IPS DF 19.7 (cell line): ENCODE data around the gene KCTD11.

Experiments used
- DNase-seq: peaks from one replicate; pipeline ENCODE4 v3.0.0-alpha.2; 2013; ENCODE audit warnings: low read depth, low spot score

KCTD11 gene

DNA sequence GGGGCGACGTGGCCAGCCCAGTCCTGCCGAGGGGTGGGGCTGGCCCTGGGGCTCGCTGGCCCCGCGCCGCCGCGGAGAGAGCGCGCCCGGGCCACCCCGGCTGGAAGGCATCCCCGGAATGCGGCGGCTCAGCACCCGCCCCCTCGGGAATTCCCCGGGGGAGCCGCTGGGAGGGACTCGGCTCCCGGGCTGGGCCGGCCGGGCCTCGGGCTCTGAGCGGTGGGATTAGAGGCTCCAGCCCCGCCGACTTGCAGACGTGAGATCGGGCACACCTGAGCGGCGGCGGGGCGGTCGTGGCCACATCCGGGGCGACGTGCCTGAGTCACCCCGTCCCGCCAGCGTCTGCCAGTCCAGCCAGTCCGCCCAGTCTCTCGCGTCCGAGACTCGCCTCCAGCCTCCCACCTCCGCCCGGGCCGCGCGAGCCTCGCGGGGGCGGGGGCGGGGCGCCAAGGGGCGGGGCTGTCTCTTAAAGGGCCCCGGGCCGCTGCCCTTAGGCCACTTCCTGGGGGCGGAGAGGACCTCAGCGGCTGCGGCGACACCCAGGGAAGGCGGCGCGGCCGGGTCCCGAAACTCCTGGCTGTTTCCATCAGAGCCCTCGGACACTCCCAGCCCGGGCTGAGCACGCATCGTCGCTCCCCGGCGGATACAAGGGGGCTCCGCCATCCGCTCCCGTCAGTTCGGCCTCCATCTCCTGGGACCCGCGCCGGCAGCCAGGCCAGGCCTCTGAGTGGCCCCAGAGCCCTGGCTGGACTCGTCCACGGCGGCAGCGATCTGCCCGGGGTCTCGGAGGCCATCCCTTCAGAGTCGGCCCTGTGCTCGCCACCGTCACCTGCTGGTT is at the start of gene KCTD11:
Gene KCTD11 (plus strand): TSS at position 498 of the 838 bp plus-strand sequence.
- no peak for DNase-seq

DNA sequence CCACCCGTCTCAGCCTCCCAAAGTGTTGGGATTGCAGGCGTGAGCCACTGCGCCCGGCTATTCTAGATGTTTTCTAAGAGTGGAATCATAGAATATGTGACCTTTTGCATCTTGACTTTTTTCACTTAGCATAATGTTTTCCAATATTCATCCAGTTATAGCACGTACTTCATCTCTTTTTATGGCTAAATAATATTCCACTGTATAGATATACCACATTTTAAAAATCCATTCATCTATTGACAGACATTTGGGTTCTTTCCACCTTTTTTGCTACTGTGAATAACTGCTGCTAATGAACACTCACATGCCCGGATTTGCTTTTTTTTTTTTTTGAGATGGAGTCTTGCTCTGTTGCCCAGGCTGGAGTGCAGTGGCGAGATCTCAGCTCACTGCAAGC is 47.8 kb upstream of the KCTD11 start:
- no peak for DNase-seq

DNA sequence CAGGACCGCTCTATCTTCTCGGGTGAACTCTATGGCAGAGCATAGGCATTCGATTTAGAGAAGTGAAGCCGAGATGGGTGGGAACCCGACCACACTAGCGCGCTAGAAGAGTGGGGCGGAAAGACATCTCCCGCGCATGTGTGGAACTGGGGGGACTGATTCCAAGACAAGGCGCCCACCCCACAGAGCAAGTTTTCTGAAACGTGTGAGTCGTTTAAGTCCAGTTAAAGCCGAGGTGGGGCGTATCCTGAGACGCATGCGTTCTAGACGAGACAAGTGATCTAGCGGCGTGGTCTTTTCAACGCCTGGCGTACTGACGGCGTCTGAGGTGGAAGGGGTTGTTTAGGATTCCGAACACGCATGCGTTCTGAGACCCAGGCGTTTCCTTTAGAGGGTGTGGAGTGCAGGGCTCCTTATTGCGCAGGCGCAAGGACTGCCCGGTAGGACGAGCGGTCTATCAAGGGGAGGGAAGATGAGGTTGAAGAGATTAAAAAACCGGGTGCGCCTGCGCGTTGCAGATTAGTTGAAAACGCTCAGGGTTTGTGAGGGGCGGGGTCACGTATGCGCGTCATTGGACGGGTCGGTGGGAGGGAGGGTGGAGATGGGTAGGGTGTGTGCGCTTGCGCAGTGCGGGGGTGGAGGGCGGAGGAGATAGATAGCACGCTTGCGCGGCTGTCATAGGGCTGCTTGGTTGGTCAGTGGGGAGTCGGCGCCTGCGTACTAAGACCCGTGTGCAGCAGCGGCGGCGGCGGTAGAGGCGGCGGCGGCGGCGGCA is 44.9 kb upstream of the KCTD11 start, which contains the start of gene EIF5A:
Gene EIF5A (plus strand): TSS at position 718 of the 775 bp plus-strand sequence. CDS start 2,008 bp downstream, outside the sequence.
- peak; percentile 98 for DNase-seq

DNA sequence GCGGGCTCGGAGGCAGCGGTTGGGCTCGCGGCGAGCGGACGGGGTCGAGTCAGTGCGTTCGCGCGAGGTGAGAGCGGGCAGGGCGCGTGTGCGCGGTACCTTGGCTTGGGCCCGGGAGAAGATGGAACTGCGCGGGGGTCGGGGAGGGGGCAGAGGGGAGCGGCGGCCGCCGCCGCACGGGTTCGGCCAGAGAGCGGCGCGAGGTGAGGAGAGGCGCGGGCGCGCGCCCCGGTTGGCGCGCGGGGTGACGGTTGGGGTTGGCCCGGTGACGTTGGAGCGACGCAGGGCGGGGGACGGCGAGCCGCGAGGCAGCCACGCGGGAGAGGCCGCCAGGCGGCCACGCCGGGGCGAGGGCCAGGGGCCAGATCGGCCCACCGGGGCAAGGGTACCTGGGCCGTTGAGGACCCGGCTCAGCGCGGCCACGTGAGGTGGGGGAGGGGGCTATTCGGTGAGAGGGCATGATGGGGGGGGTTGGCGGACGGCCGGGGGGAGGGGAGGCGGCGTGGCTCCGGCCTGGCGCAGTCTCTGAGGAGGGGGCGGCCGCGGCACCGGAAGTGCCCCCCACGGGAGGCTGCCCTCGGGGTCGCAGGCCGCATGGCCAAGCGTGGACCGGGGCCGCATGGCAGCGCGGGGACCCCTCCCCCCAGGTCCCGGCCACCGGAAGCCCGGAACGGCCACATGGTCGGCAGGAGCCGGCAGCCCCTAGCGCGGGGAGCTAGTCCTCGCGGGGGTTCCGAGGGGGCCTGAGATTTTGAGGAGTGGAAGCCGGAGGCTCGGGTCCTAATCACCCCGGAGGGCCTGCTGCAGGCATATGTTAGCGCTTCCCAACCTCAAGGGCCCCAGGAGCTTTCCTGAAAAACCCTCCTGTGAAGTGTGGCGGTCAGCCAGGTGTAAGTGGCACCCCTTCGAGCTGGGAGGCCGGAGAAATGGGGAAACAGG is 44.0 kb upstream of the KCTD11 start:
- no peak for DNase-seq

DNA sequence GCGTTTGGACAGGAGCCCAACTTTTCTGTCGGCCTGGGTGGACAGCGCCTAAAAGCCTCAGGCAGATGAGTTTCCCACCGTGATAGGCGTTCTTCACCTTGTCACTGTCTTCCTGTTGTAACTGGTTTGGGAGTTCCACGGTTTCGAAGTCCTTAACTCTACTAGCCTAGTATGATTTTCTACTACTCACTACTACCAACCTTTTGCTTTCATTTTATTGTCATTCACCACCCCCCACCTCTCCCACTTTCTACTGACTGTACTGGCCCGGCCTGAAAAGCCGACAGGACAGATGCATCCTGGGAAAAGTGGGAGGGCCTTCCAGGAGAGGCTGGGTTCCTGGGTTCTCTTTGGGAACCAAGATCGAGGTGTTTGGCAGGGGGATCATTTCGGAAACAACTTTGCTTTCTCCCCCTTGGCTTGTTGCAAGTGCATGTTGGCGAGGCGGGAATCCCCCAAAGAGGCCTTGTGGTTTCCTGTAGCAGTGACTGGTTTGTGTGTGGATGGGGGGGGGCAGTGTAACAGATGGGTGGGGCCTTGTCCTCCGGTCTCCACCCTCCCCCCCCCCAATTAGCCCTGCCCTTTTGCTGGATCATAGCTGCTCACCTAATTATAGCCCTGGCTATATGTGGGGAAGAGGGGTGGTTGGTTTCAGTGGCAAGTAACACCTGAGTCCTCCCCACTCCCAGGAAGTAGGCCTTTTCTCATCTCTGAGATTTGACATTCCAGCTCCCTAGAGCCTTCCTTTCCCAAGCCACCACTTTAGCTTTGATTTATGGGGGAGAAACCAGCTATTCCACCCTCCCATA is 43.1 kb upstream of the KCTD11 start:
- DNase-seq: no peak

DNA sequence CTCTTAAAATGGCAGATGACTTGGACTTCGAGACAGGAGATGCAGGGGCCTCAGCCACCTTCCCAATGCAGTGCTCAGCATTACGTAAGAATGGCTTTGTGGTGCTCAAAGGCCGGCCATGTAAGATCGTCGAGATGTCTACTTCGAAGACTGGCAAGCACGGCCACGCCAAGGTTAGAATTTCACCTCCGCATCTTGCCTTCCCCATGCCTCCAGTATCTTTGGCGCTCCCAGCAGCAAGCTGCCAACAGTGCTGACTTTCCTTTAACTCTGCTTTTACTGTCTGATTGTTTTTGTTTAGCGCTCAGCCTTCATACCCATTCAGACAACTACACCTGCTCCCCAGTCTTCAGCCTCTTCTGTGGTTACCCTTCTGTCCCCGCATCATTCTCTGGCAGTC is 42.3 kb upstream of the KCTD11 start:
- no peak for DNase-seq

DNA sequence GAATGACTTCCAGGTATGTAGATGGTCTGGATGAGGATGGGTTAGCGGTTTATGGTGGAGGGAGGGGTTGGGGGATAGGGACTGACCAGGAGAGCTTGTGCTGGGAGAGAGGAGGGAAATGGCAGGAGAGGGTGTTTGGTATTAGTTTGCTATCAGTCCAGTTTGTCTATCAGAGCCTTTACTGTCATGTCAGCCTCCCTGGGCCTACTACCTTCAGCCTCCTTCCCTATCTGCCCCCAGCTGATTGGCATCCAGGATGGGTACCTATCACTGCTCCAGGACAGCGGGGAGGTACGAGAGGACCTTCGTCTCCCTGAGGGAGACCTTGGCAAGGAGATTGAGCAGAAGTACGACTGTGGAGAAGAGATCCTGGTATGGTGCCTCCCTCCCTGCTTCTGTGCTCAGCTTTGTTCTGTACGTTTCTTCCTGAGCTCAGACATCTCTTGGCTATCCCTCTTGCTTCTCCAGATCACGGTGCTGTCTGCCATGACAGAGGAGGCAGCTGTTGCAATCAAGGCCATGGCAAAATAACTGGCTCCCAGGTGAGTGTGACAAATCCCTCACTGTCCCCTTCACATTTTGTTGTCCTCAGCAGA is 40.8 kb upstream of the KCTD11 start:
- DNase-seq: no peak

DNA sequence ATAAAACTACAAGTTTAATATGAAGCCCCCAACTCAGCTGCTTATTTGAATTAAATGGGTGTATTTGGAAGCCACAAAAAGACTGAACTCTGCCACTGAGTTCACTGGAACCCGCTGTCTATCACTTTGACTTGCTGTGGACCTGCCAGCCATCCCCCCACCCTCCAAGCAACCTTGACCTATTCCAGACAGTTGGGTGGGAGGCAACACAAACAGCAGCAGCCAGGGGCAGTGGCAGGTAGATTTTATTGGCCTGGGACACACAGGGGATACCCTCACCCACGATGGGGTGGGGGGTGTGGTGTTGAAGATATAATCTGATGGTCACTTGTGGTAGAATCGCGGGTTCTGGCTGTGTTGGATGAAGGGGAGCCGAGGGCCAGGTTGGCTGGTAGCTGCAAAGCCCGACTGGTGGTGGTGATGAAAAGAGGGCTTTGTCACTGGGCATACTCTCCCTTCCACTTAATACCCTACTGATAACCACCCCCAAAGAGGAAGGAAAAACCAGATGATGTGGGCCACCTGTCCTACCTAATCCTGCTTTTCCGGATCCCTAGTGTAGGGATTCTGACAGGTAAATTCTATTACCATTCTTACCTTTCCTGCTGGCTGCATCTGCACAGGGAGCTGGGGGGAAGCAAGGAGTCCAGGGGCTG is 39.4 kb upstream of the KCTD11 start:
- DNase-seq: no peak

DNA sequence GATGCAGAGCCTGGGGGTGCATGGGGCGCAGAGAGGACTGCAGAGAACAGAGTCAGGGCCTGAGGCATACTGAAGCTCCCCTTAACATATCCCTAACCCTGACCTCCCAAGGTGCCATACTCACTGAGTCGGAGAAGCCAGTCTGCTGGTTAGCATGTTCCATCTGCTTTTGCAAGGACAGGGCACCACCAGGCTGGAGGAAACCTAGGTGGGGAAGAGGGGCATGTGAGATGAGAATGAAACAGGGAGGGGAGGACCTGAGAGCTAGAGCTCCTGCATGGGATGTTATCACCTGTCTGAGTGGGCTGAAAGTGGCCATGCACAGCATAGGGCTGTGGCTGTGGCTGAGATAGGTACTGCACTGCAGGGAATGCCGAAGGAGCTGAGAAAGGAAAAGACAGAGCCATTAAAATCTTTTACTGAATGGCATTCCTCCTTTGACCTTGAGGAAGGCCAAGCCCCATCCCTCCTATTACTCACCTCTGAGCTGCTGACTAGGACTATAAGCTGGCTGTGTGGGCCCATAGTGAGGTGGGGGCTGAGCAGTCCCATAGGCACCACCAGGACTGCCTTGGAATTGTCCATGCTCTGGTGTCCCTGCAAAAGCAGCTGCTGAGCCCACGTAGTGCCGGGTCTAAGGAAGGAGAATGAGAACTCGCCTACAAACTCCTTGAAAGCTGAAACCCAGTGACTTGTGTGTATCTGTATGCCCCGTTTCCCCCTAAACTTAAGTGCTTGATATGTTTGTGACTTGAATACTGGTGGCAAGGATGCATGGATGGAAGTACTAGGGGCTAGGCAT is 38.7 kb upstream of the KCTD11 start:
- DNase-seq: no peak

DNA sequence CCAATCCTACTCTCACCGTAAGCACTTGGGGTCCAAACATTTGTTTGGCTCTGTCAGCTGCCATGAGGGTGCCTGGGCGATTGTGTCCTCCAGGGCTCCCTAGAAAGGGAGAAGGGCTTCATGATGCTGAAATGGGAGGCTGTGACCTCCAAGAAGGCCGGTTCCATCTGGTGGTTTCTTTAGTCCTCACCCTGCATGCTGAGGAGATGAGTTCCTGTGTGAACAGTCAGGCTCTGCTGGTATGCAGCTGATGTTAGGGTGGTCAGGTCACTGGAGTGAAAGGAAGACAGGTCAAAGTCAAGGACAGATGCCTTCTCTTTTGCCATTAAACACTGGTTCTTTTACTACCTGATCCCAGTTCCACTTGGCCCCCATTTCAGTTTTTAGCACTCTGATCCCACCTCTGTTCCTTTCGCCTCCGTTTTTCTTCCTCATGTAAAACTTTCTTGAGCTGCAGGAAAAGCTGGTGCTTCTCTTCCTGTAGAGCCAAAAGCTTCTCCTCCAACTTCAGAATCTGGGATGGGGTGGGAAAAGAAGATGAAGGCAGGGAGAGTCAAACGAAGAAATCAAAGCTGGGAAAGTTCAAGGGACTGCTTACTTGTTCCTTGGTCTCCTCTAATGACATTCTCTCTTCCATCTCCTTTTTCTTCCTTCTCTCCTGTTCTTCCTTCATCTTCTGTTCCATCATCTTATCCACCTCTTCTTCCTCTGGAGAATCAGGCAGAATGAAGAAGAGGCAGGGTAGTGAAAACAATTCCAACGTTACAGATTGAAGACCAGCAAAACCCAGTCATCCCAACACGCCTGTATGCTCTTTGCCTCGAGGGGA is 37.9 kb upstream of the KCTD11 start:
- DNase-seq: no peak

DNA sequence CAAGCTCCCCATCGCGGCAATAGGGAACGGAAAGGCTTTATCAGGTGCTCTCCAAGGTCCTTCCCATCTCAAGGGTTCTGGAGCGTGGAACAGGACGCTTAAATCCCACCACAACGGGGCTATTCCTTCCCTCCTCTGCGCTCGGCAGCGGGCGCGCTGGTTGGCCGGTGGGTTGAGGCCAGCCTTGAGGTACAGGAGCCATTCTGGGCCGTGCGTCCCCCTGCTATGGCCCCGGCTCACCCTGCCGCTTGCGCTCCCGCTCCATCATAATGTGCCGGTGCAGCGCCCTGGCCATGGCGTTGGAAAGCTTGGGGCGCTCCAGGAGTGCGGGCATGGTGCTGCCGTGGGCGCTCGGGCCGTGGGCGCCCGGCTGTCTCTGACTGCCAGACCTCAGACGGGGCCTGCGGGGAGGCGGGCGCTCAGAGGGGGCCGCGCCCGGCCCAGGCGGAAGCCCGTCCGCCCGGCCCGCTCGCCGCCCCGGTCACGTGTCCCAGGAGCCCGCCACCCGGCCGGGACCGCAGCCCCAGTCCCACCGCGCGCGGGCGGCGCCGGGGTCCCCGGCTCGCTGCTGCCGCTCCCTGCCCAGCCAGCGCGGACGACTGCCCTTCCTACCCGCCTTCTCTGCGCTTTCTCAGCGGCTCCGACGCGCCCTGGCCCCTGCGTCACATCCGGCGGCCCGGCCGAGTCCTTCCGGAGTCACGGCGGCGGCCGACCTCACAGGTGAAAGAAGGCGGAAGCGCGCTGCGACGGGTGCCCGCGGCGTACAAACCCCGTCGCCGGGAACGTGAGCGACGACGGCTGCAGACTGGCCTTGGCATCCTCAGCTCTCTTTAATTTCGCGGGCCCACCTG is 37.0 kb upstream of the KCTD11 start, which contains the start of gene GPS2:
Gene GPS2 (minus strand): TSS at position 642 of the 851 bp plus-strand sequence. CDS start 308 bp downstream, at position 334.
- no peak for DNase-seq

DNA sequence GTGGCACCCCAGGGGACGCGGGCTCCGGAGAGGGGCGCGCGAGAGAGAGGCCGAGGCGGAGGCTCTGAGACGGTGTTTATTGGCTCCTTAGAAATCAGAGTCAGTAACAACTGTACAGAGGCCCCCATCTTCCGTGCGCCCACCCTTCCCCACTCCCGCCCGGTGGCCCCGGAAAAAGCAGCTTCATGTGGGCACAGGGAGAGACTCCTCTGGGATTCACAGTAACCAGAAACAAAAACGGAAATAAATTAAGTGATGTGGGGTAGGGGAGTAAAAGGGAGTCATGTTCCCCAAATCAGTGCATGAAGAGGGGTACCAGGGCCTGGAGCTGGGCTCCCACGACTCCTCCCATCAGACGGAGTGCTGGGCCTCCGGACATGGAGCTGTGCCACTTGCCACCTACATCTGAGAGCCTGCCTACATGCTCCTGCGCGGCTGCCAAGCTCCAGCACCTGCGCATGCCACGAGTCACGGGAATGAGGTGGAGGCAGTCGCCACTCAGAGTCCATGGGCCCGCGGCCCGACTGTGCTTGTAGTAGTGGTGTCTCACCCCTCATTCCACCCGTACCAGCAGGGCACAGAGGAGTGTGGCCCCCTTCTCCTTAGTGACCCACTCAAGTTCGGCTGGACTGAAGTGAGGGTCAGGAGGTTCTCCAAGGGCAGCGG is 36.3 kb upstream of the KCTD11 start:
- no peak for DNase-seq

DNA sequence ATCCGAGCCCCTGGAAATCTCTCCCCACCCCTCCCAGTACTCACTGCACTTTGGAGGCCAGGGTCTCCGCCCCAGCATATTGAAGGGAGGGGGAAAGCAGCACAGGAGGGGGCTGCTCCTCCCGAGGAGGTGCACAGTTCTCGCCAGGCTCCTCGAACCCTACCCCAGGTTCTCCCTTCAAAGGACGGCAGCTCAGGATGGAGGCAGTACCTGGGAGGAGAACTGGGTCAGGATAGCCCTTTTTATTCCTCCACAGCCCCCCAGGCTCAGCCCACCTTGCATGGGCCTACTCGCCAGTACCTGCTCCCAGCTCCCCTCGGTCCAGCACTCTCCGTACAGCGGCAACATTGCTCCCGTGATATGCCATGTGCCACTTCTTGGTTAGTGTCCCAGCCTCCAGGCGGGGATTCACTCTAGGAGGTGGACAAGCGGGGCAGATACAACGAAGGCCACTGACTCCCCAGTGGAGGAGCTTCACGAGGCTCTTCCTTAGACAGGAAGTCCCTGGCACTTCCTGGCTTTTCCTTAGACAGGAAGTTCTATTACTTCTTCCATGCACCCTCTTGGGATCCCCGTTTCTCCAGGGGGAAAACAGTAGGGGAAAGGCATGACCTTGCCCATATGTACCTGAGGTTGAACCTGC is 34.7 kb upstream of the KCTD11 start:
- DNase-seq: no peak

DNA sequence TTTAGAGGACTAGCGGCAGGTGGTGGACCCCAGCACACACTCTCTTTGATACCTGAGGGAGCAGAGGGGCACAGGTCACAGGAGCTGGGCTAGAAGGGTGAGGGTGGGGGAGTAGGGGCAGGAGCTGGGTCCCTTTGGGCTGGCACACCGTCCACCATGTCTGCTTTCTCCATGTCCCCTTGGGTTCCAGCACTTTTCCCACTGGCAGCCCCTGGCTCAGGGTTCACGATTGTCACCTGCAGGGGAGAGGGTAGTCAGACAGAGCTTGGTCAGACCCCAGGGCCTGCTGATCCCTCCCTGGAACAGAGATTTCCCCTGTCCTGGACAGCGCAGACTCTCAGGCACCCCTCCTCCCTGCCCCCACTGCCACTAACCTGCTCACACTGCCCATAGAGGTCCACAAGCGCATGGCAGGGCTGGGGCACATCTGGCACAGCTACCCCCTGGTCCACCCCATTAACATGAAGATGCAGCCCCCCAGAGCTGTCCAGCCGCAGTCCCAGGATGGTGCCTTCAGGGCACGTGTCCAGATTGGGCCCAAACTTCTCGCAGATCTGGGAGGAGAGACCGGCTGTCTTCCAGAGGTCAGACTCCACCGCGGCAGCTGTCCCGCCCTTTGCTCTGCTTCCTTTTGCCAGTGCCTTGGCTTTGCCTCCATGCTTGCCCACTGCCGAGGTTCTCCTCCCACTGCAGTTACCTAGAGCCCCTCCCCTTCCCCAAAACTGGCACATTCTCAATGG is 33.7 kb upstream of the KCTD11 start:
- DNase-seq: no peak

DNA sequence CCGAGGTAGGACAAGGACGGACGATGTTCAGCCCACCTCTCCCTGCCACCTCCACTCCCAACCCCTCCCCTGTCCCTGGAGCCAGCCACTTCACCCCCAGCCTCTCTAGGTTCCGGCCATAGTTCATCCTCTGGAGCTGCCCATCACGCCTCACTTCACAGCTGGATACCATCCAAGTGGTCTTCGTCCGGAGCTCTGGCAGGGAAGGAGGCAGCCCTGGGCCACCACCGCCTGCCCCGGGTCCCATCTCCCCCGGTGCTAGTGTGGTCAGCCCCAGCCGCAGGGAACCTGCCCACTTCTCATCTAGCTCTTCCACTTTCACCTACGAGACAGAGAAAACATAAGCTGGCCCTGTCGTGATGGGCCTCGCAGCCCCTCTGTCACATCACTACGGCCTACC is 30.5 kb upstream of the KCTD11 start:
- DNase-seq: no peak
